Stimulated activated CD4-positive, alpha-beta T cell treated with anti-CD3 and anti-CD28 coated beads, Interleukin-2, amount 100 ng/mL, for 4 hours (primary cell): ENCODE measurements around the gene CRADD.
"Not testable (repeated sequence)": the region's sequence is repeated elsewhere in the genome, so short reads cannot be mapped to it uniquely, and the experiment has no call there.

Experiments
- DNase-seq: peaks from one replicate; pipeline ENCODE4 v3.0.0-alpha.2; 2020; ENCODE audit warnings: low read depth

CRADD gene

GRCh38 chr12:93677195-93678064 is at the start of gene CRADD:
Gene CRADD (plus strand): TSS chr12:93677375.
- peak; percentile 81 for DNase-seq

- DNase-seq, result no peak
These were observed 44.8 kb upstream of the CRADD start for GRCh38 chr12:93632383-93632782.

GRCh38 chr12:93634416-93634815 is 42.8 kb upstream of the CRADD start:
- DNase-seq, result no peak

GRCh38 chr12:93636708-93637107 is 40.5 kb upstream of the CRADD start:
- no peak for DNase-seq

- no peak for DNase-seq
These were observed 39.1 kb upstream of the CRADD start for GRCh38 chr12:93638095-93638494.

GRCh38 chr12:93638954-93639353 is 38.2 kb upstream of the CRADD start:
- no peak for DNase-seq

GRCh38 chr12:93639406-93639805 is 37.8 kb upstream of the CRADD start:
- DNase-seq, result no peak

GRCh38 chr12:93641380-93641779 is 35.8 kb upstream of the CRADD start:
- DNase-seq, result not testable (repeated sequence)

GRCh38 chr12:93642751-93643150 is 34.4 kb upstream of the CRADD start:
- no peak for DNase-seq

GRCh38 chr12:93645702-93646101 is 31.5 kb upstream of the CRADD start:
- no peak for DNase-seq

- no peak for DNase-seq
These were observed 26.5 kb upstream of the CRADD start for GRCh38 chr12:93650626-93651025.

GRCh38 chr12:93653079-93653478 is 24.1 kb upstream of the CRADD start:
- no peak for DNase-seq

- no peak for DNase-seq
These were observed 23.5 kb upstream of the CRADD start for GRCh38 chr12:93653712-93654111.

GRCh38 chr12:93654421-93654820 is 22.8 kb upstream of the CRADD start:
- DNase-seq, result no peak

GRCh38 chr12:93657071-93657470 is 20.1 kb upstream of the CRADD start:
- DNase-seq, result no peak

- no peak for DNase-seq
These were observed 16.2 kb upstream of the CRADD start for GRCh38 chr12:93661021-93661420.

GRCh38 chr12:93663006-93663728 is 14.0 kb upstream of the CRADD start:
- no peak for DNase-seq

GRCh38 chr12:93663729-93664084 is 13.5 kb upstream of the CRADD start:
- DNase-seq, result no peak

- no peak for DNase-seq
These were observed 12.5 kb upstream of the CRADD start for GRCh38 chr12:93664573-93665138.

- no peak for DNase-seq
These were observed 9.5 kb upstream of the CRADD start for GRCh38 chr12:93667672-93668071.

- no peak for DNase-seq
These were observed 8.2 kb upstream of the CRADD start for GRCh38 chr12:93668919-93669418.

- no peak for DNase-seq
These were observed 7.7 kb upstream of the CRADD start for GRCh38 chr12:93669452-93669851.

- no peak for DNase-seq
These were observed 7.1 kb upstream of the CRADD start for GRCh38 chr12:93670104-93670503.
